Measurements from ENCODE around the gene PSMD12.

DNA sequence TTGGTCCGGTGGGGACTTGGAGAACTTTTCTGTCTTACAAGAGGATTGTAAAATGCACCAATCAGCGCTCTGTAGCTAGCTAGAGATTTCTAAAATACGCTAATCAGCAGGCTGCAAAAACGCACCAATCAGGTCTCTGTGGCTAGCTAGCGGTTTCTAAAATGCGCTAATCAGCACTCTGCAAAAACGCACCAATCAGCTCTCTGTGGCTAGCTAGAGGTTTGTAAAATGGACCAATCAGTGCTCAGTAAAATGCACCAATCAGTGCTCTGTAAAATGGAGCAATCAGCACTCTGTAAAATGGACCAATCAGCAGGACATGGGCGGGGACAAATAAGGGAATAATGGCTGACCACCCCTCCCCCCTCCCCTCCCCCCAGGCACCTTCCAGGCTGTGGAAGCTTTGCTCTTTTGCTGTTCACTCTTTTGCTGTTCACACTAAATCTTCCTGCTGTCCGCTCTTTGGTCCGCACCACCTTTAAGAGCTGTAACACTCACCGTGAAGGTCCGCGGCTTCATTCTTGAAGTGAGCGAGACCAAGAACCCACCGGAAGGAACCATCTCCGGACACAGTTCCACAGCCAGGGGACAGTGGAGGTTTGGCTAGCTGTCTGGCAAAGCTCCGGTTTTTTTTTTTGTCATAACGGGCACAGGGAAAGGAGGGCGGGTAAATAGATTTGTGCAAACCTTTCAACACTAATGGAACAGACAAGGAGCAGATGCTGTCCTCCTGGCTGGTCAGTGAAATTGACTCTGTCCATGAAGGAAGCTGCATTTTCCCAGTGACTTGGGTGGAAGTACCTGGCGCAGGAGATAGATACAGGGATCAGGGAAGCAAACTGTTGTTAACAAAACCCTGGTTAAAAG is 19.0 kb upstream of the PSMD12 start:
- TF ChIP-seq, protein P1, sequence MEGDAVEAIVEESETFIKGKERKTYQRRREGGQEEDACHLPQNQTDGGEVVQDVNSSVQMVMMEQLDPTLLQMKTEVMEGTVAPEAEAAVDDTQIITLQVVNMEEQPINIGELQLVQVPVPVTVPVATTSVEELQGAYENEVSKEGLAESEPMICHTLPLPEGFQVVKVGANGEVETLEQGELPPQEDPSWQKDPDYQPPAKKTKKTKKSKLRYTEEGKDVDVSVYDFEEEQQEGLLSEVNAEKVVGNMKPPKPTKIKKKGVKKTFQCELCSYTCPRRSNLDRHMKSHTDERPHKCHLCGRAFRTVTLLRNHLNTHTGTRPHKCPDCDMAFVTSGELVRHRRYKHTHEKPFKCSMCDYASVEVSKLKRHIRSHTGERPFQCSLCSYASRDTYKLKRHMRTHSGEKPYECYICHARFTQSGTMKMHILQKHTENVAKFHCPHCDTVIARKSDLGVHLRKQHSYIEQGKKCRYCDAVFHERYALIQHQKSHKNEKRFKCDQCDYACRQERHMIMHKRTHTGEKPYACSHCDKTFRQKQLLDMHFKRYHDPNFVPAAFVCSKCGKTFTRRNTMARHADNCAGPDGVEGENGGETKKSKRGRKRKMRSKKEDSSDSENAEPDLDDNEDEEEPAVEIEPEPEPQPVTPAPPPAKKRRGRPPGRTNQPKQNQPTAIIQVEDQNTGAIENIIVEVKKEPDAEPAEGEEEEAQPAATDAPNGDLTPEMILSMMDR (IDR thresholded peaks at IDR 0.05 in 2 of 3, conservative IDR thresholded peaks at IDR 0.05 in 1 of 3; ENCODE audit: insufficient read depth in 2 of 3, low read depth in 1 of 3, low read length in 3 of 3): no peak
- no peak for TF ChIP-seq NFE2L1 (tag; IDR thresholded peaks at IDR 0.05; ENCODE audit: borderline replicate concordance, low read depth)

All from K562 (cell line).